ENCODE data around the gene GALNT10. TPM values are rescaled to one million over a fixed set of nuclear protein-coding genes. Genes with fewer than 3 reads are reported as not detected.

The GALNT10 gene
- total and polyA plus RNA-seq, 2 of the 8 experiments (the other 6 are each of a cell fraction or from before 2014, with no cell fraction given) = 4.6 to 15.5 TPM

- TF ChIP-seq EP300 (IDR thresholded peaks at IDR 0.05; ENCODE audit: borderline replicate concordance in 1 of 2, low read depth in 2 of 2, low read length in 2 of 2) (peak in 1 of 2 experiments; percentile 73; a peak in 1 of 3 replicates), ASH2L (IDR thresholded peaks at IDR 0.05; ENCODE audit: low read length) (peak; percentile 70), RAD21 (IDR thresholded peaks at IDR 0.05 in 1 of 2, conservative IDR thresholded peaks at IDR 0.05 in 1 of 2; ENCODE audit: low read depth in 2 of 2, low read length in 2 of 2) (peak in 1 of 2 experiments; percentile 11; a peak in 1 of 4 replicates), JUND (IDR thresholded peaks at IDR 0.05; ENCODE audit: low read length) (peak; percentile 59; the same call in 1 of the 2 replicates), KDM4A (IDR thresholded peaks at IDR 0.05; ENCODE audit: low read depth, low read length, severe bottlenecking) (peak; percentile 87), BACH1 (IDR thresholded peaks at IDR 0.05; ENCODE audit: low read length) (no peak), BRCA1 (IDR thresholded peaks at IDR 0.05; ENCODE audit: low read depth, low read length) (no peak), E2F6 (IDR thresholded peaks at IDR 0.05) (peak; percentile 35; the same call in 1 of the 2 replicates), RXRA (IDR thresholded peaks at IDR 0.05; ENCODE audit: insufficient read depth, low read depth, low read length) (no peak), SAP30 (IDR thresholded peaks at IDR 0.05; ENCODE audit: insufficient read depth, insufficient replicate concordance, low read length) (peak; percentile 66), HDAC2 (IDR thresholded peaks at IDR 0.05; ENCODE audit: borderline replicate concordance in 1 of 2, low read depth in 2 of 2, low read length in 2 of 2) (0 out of 4 replicates have a peak, but pooled peaks of 1 of the 2 experiments have one; percentile 33)
Measured at GRCh38 chr5:154189819-154190594, 526 bp upstream of the GALNT10 start (continued).
